Muscle layer of colon (tissue), 2 donors: ENCODE data around the gene DESI1.
A peak's percentile ranks its signal among the peaks of the same experiment; 100 is the strongest.
"Not testable (repeated sequence)": the region's sequence is repeated elsewhere in the genome, so short reads cannot be mapped to it uniquely, and the experiment has no call there.

Experiments used
- H3K27ac ChIP-seq: one replicate; pipeline ENCODE4 v1.7.0; 2013; ENCODE audit warnings: low read depth, mild to moderate bottlenecking, low read length, moderate library complexity
- H3K27me3 ChIP-seq, 2 donors: one replicate each; pipeline ENCODE4 v1.7.0; 2013; ENCODE audit warnings: low read length in 2 of 2, mild to moderate bottlenecking in 2 of 2; ENCODE audit not compliant: insufficient read depth in 2 of 2, control insufficient read depth in 1 of 2
- H3K36me3 ChIP-seq: one replicate; pipeline ENCODE4 v1.7.0; 2013; ENCODE audit warnings: mild to moderate bottlenecking, low read length; ENCODE audit not compliant: insufficient read depth
- H3K4me1 ChIP-seq: one replicate; pipeline ENCODE4 v1.7.0; 2013; ENCODE audit warnings: mild to moderate bottlenecking, low read length; ENCODE audit not compliant: insufficient read depth
- H3K4me3 ChIP-seq, 2 donors: one replicate each; pipeline ENCODE4 v1.7.0; 2013; ENCODE audit warnings: low read length in 2 of 2, low read depth in 1 of 2, mild to moderate bottlenecking in 1 of 2, moderate library complexity in 1 of 2
- H3K9ac ChIP-seq: one replicate; pipeline ENCODE4 v1.7.0; 2013; ENCODE audit warnings: low read length
- H3K9me3 ChIP-seq: one replicate; pipeline ENCODE4 v1.7.0; 2013; ENCODE audit warnings: mild to moderate bottlenecking, low read length
- donor health status: abdominal sarcoma.
- donor health status: Adenocarcinoma of cecum.

DESI1 gene

GRCh38 chr22:41567512-41567768, 53.4 kb downstream of the DESI1 start:
- Histone ChIP-seq H3K9ac (no peak overlapping the region), H3K36me3 (no peaks in the 10 kb centered on the region), H3K27ac (no peak overlapping the region), H3K4me1 (peaks cover 14% of the 10 kb centered on the region), H3K27me3 (no peaks in the 10 kb centered on the region), H3K4me3 (no peak overlapping the region), H3K9me3 (no peaks in the 10 kb centered on the region)

- Histone ChIP-seq H3K4me3 (no peak overlapping the region), H3K4me1 (peaks cover 20% of the 10 kb centered on the region), H3K27ac (no peak overlapping the region), H3K27me3 (no peaks in the 10 kb centered on the region), H3K9ac (no peak overlapping the region), H3K9me3 (no peaks in the 10 kb centered on the region), H3K36me3 (no peaks in the 10 kb centered on the region)
Measured at GRCh38 chr22:41565403-41566054, 55.3 kb downstream of the DESI1 start.

DNA sequence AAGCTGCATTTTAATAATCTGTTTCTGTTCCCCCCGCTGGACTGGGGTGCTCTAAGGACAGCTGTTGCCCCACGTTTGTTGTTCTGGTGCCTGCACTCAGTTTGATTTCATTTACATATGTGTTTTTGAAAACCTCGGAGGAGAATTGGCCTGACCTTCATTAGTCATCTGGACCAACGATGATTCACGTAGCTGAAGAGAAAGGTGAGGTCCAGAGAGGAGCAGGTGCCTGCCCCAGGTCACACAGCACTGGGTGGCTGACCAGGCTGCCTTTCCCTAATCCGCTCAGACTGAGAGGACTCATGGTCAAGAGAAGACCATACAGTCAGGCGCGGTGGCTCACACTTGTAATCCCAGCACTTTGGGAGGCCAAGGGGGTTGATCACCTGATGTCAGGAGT, 56.3 kb downstream of the DESI1 start:
- H3K36me3 ChIP-seq = no peaks in the 10 kb centered on the region
- no peak overlapping the region for H3K4me3 ChIP-seq
- no peaks in the 10 kb centered on the region for H3K27me3 ChIP-seq
- peaks cover 20% of the 10 kb centered on the region for H3K4me1 ChIP-seq
- H3K9me3 ChIP-seq = no peaks in the 10 kb centered on the region
- no peak overlapping the region for H3K9ac ChIP-seq
- H3K27ac ChIP-seq = no peak overlapping the region

GRCh38 chr22:41563051-41563711, 57.7 kb downstream of the DESI1 start:
- peak overlapping the region; percentile 27 for H3K9ac ChIP-seq
- H3K27me3 ChIP-seq = no peaks in the 10 kb centered on the region
- no peak overlapping the region for H3K27ac ChIP-seq
- H3K4me1 ChIP-seq = peaks cover 20% of the 10 kb centered on the region
- no peaks in the 10 kb centered on the region for H3K9me3 ChIP-seq
- no peaks in the 10 kb centered on the region for H3K36me3 ChIP-seq
- peak overlapping the region in 1 of 2 donors; percentile 26 for H3K4me3 ChIP-seq

DNA sequence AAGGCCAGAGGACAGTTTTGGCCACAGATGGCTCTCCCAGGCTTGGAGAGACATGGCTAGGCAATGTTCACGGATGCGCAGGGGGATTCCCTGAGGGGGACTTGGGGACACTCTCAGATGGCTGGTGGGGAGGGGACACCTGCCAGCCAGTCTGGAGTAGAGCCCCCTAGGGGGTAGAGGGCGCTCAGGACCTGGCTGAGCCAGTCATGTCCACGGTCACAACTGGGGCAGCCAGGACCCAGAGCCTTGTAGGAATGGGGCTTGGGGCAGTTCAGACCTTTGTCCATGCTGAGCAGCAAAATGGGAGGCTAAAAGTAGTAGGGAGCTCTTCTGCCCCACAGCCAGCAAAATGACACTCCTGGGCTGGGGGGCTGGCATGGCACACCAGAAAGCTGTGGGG, 58.4 kb downstream of the DESI1 start:
- Histone ChIP-seq H3K27ac (no peak overlapping the region), H3K4me3 (no peak overlapping the region), H3K36me3 (no peaks in the 10 kb centered on the region), H3K9me3 (no peaks in the 10 kb centered on the region), H3K9ac (peak overlapping the region; percentile 27), H3K4me1 (peaks cover 25% of the 10 kb centered on the region), H3K27me3 (no peaks in the 10 kb centered on the region)

DNA sequence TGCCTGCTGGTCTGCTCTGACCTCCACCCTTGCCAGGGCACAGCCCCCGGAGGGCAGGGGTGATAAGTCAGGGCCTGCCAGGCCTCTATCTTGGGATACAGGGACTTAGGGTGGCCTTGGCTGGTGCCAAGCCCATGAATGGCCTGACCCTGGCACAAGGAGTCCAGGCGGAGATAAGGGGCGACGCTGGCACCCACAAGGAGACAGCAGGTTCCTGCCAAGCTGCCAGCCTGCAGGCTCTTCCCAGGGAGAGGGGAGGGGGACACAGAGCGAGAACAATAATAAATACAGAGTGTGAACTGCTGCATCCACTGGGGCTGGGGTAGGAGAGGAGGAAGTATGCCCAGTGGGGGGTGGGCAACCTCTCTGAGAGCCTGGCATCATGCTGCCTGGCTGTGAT, 59.1 kb downstream of the DESI1 start:
- no peaks in the 10 kb centered on the region for H3K9me3 ChIP-seq
- peak overlapping the region; percentile 0 for H3K9ac ChIP-seq
- no peaks in the 10 kb centered on the region for H3K27me3 ChIP-seq
- no peaks in the 10 kb centered on the region for H3K36me3 ChIP-seq
- no peak overlapping the region for H3K27ac ChIP-seq
- peaks cover 30% of the 10 kb centered on the region for H3K4me1 ChIP-seq
- peak overlapping the region in 1 of 2 donors; percentile 49 for H3K4me3 ChIP-seq

DNA sequence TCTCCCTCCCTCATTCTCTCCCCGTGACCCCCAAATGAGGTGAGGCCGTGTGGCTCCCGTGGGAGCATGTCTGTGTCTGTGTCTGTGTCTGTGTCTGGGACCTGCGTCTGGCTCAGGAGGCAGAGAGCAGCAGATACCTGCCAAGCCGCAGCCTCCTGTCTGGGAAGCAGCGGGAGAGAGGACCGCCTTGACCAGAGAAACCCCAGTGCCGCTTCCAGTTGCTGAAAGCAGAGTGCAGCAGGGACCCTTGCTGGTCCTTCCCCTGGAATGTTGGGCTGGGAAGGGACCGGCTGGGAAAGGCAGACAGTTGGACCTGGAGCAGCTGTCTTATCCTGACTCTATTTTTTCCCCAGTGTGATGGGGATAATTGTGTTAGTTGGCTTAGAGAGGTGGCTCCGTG, 59.5 kb downstream of the DESI1 start:
- H3K27me3 ChIP-seq = no peaks in the 10 kb centered on the region
- H3K27ac ChIP-seq = no peak overlapping the region
- H3K9ac ChIP-seq = peak overlapping the region; percentile 0
- no peaks in the 10 kb centered on the region for H3K9me3 ChIP-seq
- H3K4me3 ChIP-seq = peak overlapping the region in 1 of 2 donors; percentile 49
- peaks cover 31% of the 10 kb centered on the region for H3K4me1 ChIP-seq
- no peaks in the 10 kb centered on the region for H3K36me3 ChIP-seq

DNA sequence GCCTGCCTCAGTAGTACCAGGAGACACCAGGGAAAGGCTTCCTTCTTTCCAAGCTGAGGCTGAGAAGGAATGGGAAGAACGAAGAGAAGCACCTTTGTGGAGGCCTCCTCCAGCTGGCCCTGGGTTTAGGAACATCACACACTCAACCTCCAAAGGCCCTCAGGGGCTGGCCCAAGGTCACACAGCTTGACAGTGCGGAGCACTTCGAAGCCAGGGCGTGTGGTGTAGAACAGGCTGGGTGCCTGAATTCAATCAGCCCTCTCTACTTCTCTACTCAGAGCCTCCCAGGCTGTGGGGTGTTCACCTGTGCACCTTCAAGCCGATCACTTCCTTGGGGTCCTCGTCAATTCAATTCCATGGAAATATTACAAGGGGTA, 60.8 kb downstream of the DESI1 start:
- no peak overlapping the region for H3K27ac ChIP-seq
- no peaks in the 10 kb centered on the region for H3K9me3 ChIP-seq
- H3K36me3 ChIP-seq = no peaks in the 10 kb centered on the region
- H3K9ac ChIP-seq = no peak overlapping the region
- H3K4me1 ChIP-seq = peaks cover 25% of the 10 kb centered on the region
- H3K4me3 ChIP-seq = no peak overlapping the region
- H3K27me3 ChIP-seq = no peaks in the 10 kb centered on the region

GRCh38 chr22:41558241-41558630, 62.6 kb downstream of the DESI1 start:
- not testable (repeated sequence) for H3K4me3 ChIP-seq, H3K9me3 ChIP-seq, H3K9ac ChIP-seq, H3K27ac ChIP-seq, H3K27me3 ChIP-seq, H3K36me3 ChIP-seq
- peaks cover 25% of the 10 kb centered on the region for H3K4me1 ChIP-seq

DNA sequence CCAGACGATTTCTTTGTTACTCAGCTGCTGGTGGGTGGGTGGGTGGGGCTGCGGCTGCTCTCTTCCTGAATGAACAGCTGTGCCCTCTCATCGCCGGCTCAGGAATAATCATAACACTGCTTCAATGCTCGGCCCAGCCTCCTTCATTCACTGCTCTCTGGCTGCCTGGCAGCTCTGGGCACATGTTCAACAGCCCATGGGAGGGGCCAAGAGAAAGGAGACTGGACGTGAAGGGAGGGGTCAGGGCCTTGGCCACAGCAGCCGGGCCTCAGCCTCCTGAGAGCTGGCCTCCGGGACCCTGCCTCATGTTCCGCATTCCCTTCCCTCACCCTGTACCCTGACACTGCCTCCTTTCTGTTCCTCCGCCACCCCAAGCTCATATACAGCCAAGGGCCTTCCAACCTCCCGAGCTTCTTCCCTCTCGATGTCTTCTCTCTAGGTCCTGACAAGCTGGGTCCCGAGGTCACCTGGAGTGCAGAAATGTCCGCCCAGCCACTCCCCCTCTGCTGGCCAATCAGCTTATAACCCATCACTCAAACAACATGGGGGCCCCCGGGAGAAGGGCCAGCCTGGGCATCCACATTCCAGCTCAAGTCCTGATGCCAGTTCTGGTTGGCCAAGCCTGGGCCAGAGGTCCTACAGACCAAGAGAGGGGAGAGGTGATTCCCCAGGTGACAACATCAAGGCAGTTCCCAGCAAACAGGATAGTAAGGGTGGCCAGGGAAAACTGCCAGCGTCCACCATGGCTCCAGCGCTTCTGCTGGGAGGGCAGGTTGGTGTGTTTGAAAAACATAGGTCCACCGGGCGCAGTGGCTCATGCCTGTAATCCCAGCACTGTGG, 63.2 kb downstream of the DESI1 start:
- Histone ChIP-seq H3K4me3 (no peak overlapping the region), H3K9me3 (no peaks in the 10 kb centered on the region), H3K4me1 (peaks cover 19% of the 10 kb centered on the region), H3K9ac (no peak overlapping the region), H3K27me3 (no peaks in the 10 kb centered on the region), H3K36me3 (no peaks in the 10 kb centered on the region), H3K27ac (no peak overlapping the region)

GRCh38 chr22:41556561-41556960, 64.3 kb downstream of the DESI1 start:
- Histone ChIP-seq H3K9me3 (no peaks in the 10 kb centered on the region), H3K9ac (no peak overlapping the region), H3K27ac (no peak overlapping the region), H3K27me3 (no peaks in the 10 kb centered on the region), H3K4me3 (no peak overlapping the region), H3K36me3 (no peaks in the 10 kb centered on the region), H3K4me1 (peaks cover 11% of the 10 kb centered on the region)
